ENCODE data around the gene POLR2C. TPM values are rescaled to one million over a fixed set of nuclear protein-coding genes. Genes with fewer than 3 reads are reported as not detected.

Gene POLR2C
- total and polyA plus RNA-seq, 10 of the 15 experiments (the other 5 are each of a cell fraction or from before 2014, with no cell fraction given) = 26.9 to 93.0 (median 57.8) TPM

- TF ChIP-seq REST (IDR thresholded peaks at IDR 0.05; ENCODE audit: low read depth, low read length) = no peak
- TF ChIP-seq SKIL (IDR thresholded peaks at IDR 0.05; ENCODE audit: low read depth, poor library complexity, severe bottlenecking) = peak; percentile 20
- no peak for TF ChIP-seq BACH1 (IDR thresholded peaks at IDR 0.05; ENCODE audit: borderline replicate concordance)
- no peak for TF ChIP-seq SMAD5 (IDR thresholded peaks at IDR 0.05; ENCODE audit: low read depth)
- TF ChIP-seq KDM1A (IDR thresholded peaks at IDR 0.05; ENCODE audit: borderline replicate concordance) = no peak
- TF ChIP-seq CUX1 (IDR thresholded peaks at IDR 0.05; ENCODE audit: insufficient replicate concordance, low read depth, low read length) = no peak
- TF ChIP-seq HSF1 (IDR thresholded peaks at IDR 0.05; ENCODE audit: low read depth, low read length) = no peak
- no peak for TF ChIP-seq NR2C2 (IDR thresholded peaks at IDR 0.05; ENCODE audit: borderline replicate concordance, control insufficient read depth, insufficient read length, low read depth)
- no peak for TF ChIP-seq E2F8 (IDR thresholded peaks at IDR 0.05; ENCODE audit: low read depth, partially characterized antibody)
- TF ChIP-seq CEBPB (IDR thresholded peaks at IDR 0.05; ENCODE audit: borderline replicate concordance in 1 of 2, low read depth in 2 of 2, low read length in 2 of 2) = no peak
- TF ChIP-seq LARP7 (IDR thresholded peaks at IDR 0.05) = peak; percentile 66
- no peak for TF ChIP-seq MTA3 (IDR thresholded peaks at IDR 0.05; ENCODE audit: borderline replicate concordance, low read length)
- no peak for TF ChIP-seq ATF7 (IDR thresholded peaks at IDR 0.05; ENCODE audit: low read depth)
- 0 out of 2 replicates have a peak, but pooled peaks have one; percentile 38 for TF ChIP-seq HDGF (IDR thresholded peaks at IDR 0.05)
Measured at GRCh38 chr16:57519796-57520360, 57.4 kb downstream of the POLR2C start (continued).
